GM19463 (cell line): Measurements from ENCODE around the gene RAB25.
"Not testable (repeated sequence)": the region's sequence is repeated elsewhere in the genome, so short reads cannot be mapped to it uniquely, and the experiment has no call there.

ENCODE experiments used
- ATAC-seq: cut with Tn5 transposase; IDR thresholded peaks from one replicate; pipeline ENCODE4 v1.9.1; 2021; ENCODE audit warnings: mild to moderate bottlenecking, moderate library complexity; ENCODE audit not compliant: unreplicated experiment

RAB25 gene

DNA sequence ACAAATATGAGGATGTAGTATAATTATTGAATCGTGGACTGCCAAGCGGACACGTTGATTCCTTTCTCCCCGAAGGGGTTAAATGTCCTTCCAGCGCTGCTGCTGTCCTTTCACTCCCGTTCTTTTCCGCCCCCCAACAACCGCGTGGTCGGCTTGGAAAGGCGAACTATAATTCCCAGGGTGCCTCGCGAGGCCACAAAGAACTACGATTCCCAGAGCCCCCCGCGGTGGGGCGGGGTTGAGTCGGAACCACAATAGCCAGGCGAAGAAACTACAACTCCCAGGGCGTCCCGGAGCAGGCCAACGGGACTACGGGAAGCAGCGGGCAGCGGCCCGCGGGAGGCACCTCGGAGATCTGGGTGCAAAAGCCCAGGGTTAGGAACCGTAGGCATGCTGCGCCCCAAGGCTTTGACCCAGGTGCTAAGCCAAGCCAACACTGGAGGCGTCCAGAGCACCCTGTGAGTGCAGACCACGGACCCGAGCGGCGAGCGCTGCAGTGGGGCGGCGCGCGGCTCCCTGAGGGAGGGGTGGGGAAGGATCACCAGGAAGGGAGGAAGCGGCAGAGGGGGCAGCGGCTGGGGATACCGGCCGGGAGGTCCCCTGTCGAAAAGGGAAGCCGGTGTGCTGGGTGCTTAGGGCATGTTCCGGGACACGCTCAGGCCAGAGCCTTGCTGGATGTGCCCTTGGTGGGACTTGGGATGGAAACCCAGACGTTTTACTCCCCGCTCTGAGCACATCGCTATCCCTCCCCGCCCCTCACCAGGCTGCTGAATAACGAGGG, 6.3 kb upstream of the RAB25 start, which contains the start of gene LAMTOR2:
LAMTOR2 (plus strand) TSS at position 283 of the 781 bp plus-strand sequence; CDS start at position 391, 108 bp downstream.
- ATAC-seq = peak; percentile 71

DNA sequence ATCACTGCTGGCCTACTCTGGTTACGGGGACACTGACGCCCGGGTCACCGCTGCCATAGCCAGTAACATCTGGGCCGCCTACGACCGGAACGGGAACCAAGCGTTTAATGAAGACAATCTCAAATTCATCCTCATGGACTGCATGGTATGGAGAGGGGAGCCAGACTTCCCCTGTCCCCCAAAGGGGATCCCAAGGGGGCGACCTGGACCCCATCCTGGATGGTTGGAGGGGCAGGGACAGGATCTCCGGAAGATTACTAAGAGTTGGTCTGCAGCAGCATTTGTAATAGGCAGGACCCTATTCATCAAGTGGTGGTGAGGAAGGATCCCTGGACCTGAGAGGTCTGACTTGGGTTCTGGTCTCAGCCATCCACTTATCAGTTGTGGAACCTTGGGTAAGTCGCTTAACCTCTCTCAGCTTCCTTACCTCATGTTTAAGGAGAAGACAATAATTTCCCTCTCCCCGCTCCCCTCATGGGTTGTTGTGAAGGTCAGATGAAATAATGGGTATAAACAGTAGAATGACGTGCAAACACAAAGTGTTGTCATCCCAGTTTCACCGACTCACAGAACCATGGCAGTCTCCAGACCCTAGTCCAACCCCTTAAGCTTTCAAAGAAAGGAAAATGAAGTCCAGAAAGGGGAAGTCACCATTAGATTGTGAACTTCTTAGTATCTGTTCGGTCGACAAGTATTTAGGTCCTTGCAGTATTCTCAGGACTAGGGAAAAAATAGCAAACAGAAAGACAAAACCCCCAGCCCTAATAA, 5.5 kb upstream of the RAB25 start:
- ATAC-seq = no peak

DNA sequence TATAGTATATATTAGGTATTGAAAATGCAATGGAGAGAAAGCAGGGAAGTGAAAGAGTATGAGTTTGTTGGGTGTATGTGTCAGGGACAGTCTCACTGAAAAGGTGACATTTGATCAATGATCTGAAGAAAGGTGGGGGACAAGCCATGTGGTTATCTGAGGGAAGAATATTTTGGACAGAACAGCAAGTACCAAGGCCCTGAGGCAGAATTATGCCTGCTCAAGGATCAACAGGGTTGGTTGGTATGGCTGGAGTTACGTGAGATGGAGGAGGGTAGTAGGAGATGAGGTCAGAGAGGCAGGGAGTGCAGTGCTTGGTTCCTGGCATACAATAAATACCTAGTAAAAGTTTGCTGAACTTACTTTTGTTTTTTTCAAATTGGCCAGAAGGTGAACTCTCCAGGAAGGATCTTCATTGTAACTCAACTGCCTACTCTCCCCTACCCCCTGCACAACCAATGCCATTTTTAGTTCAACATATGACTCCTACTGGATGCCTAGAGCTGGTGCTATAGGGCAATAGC, 4.6 kb upstream of the RAB25 start:
- no peak for ATAC-seq

DNA sequence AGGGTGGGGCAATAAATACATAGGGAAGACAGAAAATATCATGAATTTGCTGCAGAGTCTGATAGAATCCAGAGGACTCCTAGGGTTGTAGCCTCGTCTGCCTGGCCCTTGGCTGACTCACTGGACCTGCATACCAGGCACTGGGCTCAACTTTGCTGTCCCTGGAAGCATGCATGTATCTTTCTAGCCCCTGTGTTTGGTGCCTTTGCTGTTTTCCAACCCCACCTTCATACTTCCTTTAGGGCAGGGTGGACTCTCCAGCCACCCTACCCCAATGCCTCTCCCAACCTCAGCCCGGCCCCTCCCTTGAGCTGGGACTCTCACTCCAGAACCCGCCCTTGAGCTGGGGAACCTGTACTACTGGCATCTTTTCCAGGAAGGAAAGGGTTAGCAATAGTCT, 1.2 kb downstream of the RAB25 start:
- ATAC-seq = no peak

DNA sequence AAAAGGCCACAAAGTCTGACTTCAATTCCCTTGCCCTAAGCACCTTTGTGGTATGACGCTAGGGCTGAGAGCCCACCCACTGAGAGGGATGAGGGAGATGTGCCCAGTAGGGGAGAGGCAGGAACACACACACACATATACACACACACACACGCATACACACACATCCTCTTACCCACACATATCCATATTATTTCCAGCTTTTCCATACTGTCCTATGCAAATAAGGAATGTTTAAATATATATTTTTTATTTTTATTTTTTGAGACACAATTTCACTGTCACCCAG, 3.0 kb downstream of the RAB25 start:
- no peak for ATAC-seq

DNA sequence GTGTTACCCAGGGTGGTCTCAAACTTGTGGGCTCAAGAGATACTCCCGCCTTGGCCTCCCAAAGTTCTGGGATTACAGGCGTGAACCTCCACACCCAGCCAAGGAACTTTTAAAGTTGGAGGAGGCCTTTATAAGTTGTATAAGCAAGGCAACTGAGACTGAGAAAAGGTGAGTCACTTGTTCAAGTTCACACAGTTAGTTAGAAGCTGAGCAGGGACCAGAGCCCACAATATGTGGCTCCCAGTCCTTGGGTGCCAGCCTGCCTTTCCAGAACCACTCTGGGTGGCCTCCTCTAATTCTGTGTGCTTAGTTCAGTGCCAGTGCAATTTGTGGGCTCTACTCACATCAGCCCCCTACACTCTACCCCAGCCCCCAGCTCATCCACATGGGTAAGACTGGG, 3.7 kb downstream of the RAB25 start:
- ATAC-seq = no peak

DNA sequence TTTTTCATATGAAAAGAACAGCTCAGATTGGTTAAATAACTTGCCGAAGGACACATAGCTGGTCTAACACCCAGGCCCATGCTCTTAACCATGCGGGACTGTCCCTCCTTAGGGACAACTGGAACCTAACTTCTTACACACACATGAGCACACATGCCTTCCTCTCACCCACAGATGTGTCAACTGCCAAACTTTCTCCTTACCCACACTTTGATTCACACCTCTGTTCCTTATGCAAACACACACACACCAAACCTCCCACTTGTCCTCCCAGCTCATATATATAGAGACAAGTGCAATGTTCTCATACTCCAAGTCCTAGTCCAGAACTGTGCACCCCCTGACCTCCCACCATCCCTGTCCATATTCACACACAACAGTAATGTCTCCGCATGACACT, 4.3 kb downstream of the RAB25 start:
- ATAC-seq = no peak

DNA sequence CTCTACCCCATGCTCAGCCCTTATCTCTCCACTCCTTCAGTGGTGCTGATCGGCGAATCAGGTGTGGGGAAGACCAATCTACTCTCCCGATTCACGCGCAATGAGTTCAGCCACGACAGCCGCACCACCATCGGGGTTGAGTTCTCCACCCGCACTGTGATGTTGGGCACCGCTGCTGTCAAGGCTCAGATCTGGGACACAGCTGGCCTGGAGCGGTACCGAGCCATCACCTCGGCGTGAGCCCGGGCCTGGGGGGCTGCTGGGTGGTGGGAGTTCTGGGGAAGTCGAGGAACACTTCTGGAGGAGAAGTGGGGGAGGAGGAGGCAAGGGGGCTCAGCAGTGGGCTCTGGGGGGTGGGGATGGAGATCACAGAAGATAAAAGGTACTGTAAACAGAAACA, 4.9 kb downstream of the RAB25 start:
- no peak for ATAC-seq

DNA sequence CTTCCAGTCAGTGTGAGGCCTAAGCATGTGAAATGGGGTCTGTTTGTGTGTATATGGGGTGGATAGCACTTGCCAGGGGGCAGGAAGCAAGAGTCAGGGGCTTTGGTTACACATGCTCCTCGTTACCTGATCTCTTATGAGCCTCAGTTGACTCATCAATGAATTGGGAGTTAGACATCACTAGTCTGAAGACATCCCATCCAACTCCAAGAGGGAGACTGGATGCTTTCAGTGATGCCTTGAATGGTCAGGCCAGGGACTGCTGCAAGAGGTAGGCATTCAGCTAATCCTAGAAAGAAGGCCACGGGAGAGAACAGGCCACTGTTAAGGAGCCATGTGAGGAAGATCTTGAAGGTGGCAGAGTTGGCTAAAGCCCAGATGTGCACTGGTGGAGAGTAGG, 6.3 kb downstream of the RAB25 start:
- ATAC-seq = no peak

DNA sequence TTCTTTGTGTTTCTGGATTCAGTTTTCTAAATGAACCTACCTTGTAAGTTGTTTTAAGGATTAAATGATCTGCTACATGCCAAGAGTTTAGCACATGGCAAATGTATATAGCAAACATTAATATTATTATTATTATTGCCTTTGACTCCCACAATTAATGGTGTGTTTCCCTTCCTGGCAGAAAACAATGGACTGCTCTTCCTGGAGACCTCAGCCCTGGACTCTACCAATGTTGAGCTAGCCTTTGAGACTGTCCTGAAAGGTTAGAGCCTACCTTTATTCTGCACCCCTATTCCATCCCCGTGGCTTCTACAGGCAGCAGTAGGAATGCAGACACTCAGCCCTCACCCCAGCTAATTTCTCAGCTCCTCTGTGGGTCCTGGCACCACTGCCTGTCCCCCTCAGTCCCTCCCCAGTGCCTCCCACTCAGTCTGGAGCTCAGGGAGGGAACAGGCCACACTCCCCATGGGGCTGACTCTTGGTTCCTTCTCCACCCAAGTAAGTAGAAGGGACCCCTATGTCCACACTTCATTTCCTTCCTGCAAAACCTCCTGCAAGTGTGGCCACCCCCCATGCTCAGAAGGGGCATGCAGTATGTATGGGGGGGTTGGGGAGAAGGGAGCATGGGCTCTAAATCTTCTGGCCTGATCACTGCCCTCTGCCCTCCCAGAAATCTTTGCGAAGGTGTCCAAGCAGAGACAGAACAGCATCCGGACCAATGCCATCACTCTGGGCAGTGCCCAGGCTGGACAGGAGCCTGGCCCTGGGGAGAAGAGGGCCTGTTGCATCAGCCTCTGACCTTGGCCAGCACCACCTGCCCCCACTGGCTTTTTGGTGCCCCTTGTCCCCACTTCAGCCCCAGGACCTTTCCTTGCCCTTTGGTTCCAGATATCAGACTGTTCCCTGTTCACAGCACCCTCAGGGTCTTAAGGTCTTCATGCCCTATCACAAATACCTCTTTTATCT, 8.8 kb downstream of the RAB25 start:
- ATAC-seq = no peak

DNA sequence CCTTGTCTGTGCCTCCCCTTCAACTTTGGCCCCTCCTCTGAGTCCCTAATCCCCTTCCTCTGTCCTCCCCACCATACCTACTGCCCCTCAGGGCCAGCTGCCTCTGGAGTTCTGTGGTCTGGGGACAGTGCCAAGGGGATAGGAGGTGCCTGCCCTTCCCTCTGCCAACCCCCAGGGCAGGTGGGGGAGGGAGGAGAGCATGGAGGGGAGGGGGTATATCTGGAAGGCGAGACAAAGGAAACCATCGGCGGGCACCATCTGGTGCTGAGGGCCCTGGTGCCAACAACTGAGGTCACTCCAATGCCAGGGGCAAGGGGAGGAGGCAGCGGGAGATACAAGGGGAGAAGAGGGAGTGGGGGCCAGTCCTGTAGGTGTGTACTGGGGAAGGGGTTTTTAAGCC, 9.6 kb downstream of the RAB25 start:
- no peak for ATAC-seq

DNA sequence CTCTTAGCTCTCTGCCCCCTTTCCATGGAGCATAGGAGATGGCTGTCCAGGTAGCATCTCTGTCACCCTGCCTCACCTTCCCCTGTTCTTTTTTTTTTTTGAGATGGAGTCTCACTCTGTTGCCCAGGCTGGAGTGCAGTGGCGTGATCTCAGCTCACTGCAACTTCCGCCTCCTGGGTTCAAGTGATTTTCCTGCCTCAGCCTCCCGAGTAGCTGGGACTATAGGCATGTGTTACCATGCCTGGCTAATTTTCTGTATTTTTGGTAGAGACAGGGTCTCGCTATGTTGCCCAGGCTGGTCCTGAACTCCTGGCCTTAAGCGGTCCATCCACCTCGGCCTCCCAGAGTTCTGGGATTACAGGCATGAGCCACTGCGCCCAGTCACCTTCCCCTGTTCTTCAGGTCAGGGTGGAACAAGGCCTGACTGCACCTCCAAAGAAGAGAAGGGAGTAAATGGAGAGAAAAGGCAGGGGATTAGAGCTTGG, 10.4 kb downstream of the RAB25 start:
- ATAC-seq = not testable (repeated sequence)

DNA sequence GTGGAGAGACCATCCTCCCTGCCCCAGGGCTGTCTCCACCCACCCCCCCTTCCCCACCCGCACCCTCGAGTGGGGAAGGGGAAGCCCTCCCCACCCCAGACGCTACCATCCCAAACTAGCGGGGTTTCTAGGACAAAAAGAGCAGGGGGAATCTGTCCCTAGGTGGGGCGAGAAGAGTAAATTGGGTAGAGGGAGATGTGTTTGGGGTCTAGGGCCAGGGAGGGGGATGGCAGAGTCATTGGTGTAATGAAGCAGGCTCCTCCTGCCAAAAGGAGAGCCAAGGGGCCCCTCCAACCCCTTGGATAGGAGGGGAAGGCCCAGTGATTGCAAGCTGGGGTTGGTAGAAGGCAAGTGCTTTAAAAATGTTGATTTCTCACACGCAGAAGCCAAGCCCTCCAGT, 11.3 kb downstream of the RAB25 start:
- ATAC-seq = no peak

DNA sequence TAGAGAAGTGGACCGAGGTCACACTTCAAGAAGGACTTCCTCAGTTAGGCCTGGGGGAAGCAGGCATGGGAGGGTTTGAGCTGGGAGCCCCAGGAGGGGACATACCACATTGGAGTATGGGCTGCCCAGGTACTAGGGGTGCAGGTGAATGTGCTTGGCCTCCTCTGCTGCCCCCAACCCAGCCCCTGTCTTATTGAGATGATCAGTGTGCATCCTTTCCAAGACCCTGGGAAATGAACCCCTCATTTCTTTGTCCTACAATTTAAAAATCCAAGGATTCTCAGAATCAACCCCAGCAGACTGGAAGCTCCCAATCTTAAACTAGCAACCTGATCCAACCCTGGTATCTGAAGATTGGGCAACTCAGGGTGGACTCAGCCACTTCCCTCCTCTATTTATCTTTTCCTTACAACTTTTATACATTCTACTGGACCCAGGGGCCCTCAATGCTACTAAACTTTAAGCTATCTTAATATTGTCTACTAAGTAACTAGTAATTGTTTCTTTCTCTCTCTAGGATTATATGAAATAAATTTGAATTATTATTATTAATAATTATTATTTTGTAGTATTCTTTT, 12.2 kb downstream of the RAB25 start:
- no peak for ATAC-seq

DNA sequence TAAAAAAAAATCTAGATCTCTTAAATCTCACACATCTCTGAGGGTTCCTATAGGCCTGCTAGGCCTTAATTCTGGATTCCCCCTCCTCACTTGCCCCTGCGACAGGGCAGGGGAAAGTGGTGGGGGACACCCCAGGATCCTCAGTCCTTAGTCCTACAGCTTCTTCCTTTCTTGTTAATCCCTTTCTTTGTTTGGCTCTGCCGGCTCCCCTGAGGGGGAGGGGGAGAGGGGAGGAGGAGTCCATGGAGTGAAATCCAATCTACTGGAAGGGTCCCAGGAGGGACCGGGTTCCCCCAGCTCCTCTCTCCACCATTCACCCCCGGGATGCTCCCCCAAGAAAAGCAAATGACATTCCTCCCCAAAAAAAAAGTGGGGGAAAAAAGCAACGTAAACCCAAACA, 12.8 kb downstream of the RAB25 start:
- ATAC-seq = no peak

DNA sequence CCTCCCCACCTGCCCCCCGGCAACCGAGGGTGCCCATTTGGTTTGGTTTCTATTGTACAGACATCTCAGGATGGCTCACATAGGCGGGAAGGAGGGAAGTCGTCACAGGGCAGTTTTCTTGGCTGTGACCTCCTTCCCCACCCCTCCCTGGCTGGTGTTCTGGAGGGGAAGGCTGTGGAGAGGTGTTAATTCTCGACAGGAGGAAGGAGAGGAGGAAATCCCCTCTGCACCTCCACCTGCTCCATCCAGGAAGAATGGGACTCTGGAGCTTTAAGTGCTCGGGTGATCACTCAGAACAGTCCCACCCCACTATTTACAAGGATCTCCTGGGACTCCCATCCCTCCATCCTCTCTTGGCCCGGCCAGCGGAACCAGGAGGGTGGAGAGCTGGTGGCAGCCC, 13.7 kb downstream of the RAB25 start:
- ATAC-seq = no peak

DNA sequence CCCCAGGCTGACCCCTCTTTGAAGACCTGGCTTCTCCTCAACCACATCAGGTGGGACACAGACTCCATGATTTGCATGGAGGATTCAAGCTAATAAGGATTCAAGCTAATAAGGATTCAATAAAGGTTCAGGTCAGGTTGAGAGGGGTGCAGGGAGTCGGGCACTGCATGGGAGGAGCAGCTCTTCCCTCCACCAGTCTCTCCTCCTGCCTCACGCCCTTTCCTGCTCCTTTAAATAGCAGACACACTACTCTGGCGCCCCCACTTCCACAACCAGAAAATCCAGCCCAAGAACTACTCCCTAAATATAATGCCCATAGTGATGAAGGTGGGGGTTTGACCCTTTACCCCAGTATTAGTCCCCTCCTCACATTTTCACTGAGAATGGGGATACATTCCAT, 14.2 kb downstream of the RAB25 start:
- ATAC-seq = no peak

DNA sequence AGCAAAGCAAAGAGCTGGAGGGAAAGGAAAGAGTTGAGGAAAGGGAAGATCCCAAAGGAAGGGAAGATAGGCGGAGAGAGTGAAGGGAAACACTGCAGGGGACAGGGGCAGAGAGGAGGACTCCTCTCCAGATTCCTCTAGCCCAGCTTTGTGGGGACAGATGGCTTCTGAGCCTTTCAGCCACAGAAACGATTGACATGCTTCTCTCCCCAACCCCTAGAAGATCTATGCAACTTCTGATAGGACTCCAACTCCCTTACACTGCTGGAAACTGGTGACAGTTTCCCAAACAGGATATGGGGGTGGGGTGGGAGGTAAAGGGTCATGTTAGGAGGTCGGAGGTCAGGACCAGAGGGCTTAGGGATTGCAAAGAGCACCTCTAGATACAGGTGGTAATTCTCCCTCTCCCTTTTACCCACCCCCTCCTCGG, 14.8 kb downstream of the RAB25 start:
- ATAC-seq = no peak

DNA sequence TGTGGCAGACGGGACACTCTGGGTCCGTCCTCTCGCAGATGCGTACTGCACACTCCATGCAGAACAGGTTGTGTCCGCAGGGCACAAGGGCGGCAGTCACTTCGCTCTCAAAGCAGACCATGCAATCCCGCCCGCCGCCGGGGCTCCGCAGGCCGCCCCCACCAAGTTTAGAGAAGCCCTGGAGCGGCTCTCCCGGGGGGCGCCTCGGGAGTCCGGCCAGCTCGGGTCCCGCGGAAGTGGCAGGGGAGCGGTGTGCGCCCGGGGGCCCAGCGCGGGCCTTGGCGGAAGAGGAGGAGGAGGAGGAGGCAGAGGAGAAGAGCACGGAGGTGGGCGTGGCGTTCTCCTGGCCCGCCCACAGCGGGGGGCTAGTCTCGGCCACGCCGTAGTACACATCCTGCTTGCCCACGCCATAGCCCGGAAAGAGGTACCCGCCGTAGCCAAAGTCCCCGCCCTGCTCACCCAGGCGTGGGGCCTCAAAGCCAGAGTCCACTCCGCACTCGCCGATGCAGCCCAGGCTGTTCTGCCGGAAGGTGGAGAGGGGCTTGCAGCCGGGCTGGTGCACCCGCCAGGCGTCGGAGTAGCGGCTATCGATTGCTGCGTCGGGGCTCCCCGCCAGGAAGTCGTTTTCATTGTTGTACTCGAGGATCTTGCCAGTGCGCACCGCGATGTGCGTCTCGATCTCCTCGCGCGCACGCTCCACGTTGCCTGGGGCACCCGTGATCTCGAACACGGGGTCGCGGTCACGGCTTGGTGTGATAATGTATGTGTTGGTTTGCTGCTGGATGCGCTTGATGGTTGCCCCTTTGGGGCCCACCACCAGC, 15.9 kb downstream of the RAB25 start:
- peak; percentile 73 for ATAC-seq

DNA sequence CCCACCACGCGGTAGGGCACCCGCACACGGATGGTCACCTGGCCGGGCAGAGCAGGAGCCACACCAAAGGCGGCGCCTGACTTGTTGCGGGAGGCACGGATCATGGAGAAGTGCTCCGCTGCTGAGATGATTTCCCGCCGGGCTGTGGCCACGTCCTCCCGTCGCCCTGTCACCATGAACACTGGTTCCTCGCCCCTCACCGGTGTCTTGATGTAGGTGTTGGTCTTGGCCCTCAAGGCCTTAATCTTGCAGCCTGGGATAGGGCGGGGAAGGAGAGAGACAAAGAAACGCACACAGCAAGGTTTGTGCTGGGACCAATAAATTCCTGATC, 16.4 kb downstream of the RAB25 start:
- no peak for ATAC-seq
